HG03139 (cell line): ENCODE measurements around the gene PSMD8.
A peak's percentile ranks its signal among the peaks of the same experiment; 100 is the strongest.
"Not testable (repeated sequence)": the region's sequence is repeated elsewhere in the genome, so short reads cannot be mapped to it uniquely, and the experiment has no call there.

Experiments
- ATAC-seq: cut with Tn5 transposase; IDR thresholded peaks from one replicate; pipeline ENCODE4 v1.9.1; 2021; ENCODE audit not compliant: unreplicated experiment

The PSMD8 gene

DNA sequence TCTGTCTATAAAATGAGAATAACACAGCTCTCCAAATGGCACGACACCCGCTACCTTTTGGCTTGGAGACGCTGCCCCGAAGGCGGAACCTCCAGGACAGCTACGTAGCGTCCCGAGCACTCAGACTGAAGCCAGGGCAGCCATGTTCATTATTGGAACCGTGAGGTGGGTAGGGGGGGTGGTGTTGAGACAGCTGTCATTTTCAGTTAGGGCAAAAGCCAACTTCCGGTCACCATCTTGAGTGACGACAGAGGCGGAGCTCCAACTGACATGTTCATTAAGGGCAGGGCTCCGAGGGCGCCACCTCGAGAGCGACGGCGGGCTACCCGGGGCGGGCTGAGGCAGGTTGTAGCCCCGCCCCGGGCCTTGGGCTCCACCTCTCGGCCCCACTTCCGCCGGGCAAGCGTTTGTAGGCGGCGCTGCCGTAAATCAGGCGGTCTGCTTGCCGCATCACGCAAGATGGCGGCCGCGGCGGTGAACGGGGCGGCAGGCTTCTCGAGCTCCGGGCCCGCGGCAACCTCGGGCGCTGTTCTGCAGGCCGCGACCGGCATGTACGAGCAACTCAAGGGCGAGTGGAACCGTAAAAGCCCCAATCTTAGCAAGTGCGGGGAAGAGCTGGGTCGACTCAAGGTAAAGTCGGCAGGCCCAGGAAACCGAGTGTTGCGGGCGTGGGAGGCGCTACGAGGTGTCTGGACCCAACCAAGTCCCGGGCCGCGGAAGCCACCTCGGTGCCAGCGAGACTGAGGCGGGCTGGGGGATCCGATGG, at the start of gene PSMD8:
PSMD8 (plus strand) TSS at position 240 of the 766 bp plus-strand sequence; CDS start at position 271, 31 bp downstream.
- peak; percentile 89 for ATAC-seq

DNA sequence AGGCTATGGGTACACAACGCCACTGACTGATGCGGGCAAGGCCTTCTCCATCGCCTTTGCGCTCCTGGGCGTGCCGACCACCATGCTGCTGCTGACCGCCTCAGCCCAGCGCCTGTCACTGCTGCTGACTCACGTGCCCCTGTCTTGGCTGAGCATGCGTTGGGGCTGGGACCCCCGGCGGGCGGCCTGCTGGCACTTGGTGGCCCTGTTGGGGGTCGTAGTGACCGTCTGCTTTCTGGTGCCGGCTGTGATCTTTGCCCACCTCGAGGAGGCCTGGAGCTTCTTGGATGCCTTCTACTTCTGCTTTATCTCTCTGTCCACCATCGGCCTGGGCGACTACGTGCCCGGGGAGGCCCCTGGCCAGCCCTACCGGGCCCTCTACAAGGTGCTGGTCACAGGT, 47.8 kb upstream of the PSMD8 start:
- no peak for ATAC-seq

DNA sequence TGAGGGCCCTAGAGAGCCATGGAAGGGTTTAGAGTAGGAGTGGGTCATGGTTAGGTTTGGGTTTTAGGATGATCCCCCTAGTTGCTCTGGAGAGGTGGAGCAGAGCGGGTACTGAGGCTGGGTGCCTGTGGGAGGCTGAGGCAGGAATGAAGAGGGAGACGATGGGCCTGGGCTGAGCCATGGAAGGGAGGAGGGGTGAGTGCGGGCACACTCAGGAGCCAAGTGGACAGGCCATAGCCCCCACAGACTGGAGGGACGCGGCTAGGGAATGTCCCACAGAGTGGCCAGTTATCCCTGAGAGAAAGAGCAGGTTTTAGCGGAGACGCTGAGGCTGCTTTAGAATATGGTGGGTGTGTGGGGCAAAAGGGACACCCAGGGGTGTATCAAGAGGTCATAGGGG, 44.7 kb upstream of the PSMD8 start:
- no peak for ATAC-seq

DNA sequence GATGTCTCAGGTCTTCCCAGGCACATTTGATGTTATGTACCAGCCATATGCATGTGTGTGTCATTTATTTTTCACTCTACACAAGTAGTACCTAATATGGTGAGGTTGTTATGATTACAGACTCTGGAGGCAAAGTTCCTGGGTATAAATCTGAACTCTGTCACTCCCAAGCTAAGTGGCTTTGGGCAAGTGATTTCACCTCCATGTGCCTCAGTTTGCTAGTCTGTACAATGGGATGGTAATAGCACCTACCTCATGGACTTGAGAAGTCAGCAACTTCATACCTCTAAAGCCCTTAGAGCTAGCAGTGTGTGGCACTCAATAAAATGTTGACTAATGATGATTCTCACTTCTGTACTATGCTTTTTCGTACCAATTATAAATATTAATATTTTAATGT, 42.6 kb upstream of the PSMD8 start:
- no peak for ATAC-seq

DNA sequence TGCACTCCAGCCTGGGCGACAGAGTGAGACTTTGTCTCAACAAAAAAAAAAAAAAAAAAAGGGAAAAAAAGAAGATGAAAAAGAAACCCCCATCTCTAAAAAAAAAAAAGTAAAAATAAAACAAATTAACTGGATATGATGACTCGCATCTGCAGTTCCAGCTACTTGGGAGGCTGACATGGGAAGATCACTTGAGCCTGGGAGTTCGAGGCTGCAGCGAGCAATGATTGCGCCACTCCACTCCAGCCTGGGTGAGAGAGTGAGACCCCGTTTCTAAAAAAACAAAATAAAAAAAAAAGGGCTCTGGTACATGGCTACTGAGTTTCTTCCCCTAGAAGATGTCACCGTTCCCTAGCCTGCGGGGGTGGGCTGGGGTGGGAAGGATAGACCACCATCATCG, 41.1 kb upstream of the PSMD8 start:
- no peak for ATAC-seq

DNA sequence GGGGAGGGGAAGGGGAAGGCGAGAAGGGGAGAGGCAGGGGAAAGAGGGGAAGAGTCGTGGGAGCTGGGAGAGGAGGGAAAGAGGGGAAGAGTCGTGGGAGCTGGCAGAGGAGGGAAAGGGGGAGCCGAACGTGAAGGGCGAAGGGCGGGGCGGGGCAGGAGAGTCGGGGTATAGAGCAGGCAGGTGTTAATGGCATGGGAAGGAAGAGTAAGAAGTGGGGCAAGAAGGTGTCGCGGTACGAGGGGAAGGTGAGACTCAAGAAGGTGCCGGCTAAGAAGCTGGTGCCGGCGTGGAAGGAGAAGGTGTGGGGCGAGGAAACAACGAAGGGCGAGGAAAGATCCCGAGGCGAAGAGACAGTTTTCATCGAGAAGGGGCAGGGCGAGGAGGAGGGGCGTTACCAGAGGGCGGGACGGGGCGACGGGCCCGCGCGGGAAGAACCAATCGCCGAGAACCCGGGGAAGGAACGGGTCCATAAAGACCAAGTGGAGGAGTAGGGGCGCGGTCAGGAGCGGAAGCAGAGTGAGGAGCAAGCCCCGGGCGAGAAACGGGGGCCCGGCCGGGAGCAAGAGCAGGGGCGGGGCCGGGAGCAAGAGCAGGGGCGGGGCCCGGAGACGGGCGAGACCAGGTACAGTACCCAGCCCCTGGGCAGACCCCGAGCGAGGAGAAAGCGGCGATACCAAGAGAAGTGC, 38.3 kb upstream of the PSMD8 start:
- peak; percentile 58 for ATAC-seq

DNA sequence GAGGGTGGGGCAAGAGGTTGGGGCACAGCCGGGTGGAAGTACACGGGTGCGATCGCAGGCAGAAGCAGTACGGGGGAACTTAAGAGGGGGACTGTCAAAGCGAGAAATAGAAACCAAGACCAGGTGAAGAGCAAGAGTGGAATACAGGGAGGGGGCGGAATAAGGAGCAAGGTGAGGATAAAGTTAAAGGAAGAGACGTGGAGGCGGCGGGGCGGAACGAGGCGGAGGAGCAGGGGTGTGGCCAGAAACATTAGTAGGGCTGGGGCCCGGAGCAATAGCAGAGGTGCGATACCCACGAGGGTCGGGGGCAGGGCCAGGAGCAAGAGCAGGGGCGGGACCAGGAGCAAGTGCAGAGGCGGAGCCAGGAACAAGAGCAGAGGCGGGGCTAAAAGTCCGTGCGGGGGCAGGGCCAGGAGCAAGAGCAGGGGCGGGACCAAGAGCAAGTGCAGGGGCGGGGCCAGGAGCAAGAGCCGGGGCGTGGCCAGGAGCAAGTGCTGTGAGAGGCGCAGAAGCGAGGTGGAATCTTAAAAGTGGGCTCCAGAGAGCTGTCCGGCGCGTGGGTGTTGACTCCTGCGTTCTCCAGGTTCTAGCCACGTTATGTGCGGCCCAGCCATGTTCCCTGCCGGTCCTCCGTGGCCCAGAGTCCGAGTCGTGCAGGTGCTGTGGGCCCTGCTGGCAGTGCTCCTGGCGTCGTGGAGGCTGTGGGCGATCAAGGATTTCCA, 37.6 kb upstream of the PSMD8 start:
- peak; percentile 42 for ATAC-seq

DNA sequence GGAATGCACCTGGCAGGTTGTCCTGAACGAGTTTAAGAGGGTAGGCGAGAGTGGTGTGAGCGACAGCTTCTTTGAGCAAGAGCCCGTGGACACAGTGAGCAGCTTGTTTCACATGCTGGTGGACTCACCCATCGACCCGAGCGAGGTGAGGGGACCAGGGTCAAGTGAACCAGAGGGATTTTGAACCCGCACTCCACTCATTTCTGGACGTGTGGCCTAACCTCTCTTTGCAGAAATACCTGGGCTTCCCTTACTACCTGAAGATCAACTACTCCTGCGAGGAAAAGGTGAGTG, 37.1 kb upstream of the PSMD8 start:
- no peak for ATAC-seq

DNA sequence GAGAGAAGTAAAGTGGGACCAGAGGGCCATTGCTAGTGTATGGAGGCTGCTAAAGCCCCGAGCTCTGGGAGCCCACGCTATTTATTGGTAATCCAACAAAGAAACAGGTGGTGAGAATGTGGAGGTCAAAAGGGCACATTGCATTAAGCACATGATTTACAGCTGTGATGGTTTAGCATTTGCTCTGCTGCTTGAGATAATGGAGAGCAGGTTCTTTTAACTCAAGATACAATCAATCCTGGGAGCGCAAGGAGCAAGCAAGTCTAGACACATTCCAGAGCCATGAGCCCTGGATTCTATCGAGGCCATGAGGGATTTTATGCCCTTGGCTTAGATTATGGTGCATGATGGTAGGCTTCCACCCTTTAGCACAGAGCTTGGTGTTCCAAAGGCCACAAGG, 35.4 kb upstream of the PSMD8 start:
- ATAC-seq: not testable (repeated sequence)

DNA sequence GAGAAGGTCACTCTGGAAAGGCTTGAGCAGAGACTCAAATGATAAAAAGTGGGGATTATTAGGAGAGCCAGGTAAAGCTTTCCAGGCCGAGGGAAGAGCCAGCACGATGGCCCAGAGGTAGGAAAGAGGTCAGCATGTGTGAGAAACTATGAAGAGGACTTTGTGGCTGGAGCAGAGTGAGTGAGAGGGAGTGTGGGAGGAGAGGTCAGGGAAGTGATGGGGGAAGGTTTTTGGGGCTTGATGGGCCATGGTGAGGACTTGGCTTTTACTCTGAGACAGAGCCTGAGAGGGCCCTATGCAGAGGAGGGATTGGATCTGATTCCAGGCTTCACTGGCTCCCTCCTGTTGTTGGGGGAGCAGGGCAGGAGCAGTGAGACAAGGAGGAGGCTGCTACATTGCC, 33.4 kb upstream of the PSMD8 start:
- ATAC-seq: no peak

DNA sequence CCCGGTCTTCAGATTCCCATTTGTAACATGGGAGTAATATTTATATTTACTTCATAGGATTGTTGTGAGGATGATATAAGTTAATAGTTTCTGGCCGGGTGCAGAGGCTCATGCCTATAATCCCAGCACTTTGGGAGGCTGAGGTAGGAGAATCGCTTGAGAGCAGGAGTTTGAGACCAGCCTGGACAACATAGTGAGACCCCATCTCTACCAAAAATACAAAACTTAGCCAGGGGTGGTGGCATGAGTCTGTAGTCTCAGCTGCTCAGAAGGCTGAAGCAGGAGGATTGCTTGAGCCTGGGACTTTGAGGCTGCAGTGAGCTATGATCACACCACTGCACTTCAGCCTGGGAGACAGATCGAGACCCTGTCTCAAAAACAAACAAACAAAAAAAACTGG, 27.5 kb upstream of the PSMD8 start:
- no peak for ATAC-seq

DNA sequence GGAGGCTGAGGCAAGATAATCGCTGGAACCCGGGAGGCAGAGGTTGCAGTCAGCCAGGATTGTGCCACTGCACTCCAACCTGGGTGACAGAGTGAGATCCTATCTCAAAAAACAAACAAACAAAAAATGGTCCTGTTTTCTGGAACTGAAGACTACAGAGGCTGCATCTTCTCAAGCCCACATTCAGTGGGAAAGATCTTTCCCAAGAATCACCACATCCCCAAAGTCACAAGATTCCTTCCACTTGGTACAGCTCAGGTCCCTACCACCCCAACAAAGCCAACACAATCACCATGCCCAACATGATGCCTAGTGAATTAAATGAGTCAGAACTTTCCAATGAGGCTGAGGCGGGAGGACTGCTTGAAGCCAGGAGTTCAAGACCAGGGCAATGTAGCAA, 23.5 kb upstream of the PSMD8 start:
- no peak for ATAC-seq

DNA sequence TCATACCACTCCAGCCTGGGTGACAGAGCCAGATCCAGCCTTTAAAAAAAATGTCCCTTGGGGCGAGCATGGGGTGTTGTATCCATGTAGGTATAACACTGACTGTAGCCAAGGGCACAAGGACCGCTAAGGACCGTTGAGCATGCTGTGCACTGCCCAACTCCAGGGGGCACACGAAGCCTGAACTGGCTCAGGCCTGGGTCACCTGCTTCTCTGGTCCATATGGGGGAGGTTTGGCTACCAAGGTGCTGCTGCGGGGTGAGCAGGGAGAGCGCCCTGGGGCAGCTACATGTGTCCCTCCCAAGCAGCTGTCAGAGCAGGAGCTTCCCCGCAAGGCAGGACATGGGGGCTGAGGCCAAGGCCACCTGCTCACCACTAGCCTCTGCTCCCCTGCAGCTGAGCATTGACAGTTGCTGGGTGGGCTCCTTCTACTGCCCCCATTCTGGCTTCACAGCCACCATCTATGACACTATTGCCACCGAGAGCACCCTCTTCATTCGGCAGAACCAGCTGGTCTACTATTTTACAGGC, 22.4 kb upstream of the PSMD8 start:
- no peak for ATAC-seq

DNA sequence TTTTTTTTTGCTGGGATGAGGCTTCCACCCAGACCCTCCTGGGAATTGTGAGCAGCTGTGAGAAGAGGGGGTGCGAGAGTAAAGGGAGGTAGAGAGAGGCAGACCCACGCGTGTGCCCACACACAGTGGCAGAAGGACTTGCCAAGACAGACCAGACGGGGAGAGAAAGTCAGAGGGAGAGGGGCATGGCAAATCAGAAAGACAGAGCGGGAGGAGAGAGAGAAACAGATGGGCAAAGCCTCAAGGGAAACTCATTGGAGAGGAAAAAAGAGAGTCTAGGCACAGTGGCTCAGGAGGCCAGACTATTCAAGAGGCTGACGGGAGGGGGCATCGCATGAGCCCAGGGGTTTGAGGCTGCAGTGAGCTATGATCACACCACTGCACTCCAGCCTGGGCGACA, 21.8 kb upstream of the PSMD8 start:
- ATAC-seq: no peak

DNA sequence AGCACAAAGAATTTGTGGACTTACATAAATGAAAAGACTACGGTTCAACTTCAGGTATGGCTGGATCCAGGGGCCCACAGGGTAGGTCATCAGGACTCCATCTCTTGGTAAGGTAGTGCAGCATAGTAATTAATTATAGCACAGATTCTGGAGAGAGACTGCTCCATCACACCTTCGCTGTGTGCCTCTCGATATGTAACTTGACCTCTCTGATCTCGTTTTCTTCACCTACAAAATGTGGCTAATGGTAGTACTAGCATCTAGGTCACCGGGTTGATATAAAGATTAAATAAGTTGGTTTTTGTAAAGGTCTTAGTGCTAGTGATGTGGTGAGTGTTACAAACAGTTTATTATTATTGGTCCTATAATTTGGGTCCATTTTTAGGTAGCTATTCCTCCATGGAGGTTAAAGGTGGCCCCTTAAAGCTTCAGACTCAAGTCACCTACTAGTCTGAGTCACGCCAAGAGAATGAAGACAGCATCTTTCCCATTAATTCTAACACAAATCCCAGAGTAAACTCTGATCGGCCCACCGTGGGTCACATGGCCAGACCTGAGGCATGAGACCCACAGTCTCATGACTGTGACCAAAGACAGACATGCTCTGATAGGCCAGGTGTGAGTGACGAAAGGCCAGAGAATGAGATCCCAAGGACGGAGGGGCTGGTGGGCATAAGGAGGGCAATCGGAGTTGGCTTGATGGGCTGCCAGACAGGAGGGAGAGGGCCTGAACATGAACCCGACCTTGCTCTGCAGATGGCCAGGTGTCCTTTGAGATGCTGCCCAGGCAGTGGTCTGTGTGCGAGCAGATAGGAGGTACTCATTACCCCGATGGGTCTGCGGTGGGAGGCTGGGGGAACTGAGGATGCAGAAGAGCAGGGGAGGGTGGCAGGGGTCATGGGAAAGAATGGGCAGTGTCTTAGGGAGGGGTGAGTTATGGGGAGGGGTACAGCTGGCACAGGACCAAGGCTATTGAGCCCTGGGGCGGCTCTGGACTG, 18.3 kb upstream of the PSMD8 start:
- no peak for ATAC-seq

DNA sequence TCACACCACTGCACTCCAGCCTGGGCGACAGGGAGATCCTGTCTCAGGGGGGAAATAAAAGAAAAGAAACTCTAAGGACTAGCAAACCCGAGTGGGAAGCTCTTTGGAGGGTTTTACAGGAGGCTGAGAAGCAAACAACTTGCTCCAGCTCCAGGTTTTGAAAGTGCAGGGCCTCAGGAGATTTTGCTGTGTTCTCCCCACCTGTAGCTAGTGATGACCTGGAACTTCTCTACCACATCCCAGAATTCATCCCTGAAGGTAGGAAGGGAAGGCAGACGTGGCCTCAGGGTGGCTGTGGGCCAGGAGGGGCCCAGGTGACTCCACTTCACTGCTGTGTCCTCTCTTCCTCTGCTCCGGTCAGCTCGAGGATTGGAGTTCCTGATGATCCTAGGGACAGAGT, 16.3 kb upstream of the PSMD8 start:
- ATAC-seq: no peak

DNA sequence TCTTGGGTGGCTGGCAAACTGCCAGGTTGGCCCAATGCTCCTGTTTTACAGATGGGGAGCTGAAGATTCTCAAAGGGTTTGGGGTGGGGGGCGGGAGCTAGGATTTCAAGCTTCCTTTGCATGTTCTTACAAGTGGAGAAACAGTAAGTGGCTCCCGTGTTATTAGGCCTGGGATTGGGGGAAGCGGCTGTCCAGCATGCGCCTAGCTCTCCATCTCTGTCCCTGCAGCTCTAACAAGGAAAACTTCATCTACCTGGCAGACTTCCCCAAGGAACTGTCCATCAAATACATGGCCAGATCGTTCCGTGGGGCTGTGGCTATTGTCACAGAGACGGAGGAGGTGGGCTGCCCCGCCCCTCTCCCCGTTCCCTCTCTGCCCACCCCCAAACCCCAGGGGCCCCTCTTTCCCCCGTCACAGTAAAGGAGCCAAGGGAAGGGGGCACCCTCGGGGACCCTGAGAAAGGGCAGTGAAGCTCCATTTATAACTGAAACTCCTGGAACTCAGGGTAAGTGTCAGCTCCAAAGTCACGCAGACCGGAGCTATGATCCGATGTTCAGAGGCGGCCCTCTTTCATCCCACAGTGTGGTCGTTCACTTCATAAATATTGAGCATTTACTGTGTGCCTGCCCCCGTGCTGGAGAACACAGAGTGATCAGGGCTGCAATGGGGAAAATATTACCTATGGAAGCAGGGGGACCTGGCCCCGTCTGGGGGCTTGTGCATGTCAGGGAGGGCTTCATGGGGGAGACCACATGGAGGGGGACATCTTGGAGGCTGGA, 14.9 kb upstream of the PSMD8 start:
- ATAC-seq: no peak

DNA sequence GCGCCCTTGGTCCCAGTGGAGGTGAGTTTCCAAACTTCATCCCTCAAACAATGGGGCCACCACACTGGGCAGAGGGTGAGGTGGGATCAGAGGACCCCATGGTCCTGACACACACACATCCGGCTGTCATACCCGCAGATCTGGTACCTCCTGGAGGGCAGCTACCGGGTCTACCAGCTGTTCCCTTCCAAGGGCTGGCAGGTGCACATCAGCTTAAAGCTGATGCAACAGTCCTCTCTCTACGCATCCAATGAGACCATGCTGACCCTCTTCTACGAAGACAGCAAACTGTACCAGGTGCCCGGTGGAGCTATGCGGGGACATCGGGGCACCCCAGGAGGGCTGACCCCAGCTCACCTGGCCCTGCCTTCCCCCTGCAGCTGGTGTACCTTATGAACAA, 14.0 kb upstream of the PSMD8 start:
- no peak for ATAC-seq

DNA sequence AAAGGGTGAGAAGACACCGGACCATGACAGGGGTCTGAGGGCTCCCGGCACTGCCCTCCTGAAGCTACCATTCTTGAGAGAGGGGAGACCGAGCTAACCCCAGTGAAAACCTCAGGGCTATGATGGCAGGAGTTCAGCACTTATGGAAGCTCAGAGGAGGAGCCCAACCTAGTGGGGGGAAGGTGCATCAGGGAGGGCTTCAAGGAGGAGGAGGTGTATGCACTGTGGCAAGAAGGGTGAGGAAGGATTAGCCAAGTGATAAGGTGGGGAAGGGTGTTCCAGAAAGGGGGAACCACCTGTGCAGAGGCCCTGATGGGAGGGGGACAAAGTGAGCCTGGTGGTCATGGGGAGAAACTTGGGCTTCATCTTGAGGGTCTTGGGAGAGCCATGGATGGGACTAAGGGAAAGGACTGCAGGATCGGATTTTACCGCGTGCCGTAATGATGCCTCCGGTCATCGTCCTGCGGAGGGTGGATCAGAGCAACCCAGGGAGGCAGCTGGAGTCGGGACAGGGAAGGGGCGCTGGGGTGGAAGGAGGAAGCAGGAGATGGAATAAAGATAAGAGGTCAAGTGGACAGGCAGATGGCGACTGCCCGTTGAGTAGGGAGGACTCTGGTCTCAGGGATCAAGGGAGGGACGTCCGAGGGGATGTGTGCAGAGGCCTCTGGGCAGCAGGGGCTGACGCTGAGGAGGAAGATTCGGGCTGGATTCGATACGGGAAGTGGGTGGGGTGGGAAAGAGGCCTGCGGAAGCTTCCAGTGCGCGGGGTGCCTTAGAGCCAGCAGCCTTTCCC, 13.3 kb upstream of the PSMD8 start:
- ATAC-seq: no peak
